ENCODE results near the gene OVAAL.

Gene OVAAL

DNA sequence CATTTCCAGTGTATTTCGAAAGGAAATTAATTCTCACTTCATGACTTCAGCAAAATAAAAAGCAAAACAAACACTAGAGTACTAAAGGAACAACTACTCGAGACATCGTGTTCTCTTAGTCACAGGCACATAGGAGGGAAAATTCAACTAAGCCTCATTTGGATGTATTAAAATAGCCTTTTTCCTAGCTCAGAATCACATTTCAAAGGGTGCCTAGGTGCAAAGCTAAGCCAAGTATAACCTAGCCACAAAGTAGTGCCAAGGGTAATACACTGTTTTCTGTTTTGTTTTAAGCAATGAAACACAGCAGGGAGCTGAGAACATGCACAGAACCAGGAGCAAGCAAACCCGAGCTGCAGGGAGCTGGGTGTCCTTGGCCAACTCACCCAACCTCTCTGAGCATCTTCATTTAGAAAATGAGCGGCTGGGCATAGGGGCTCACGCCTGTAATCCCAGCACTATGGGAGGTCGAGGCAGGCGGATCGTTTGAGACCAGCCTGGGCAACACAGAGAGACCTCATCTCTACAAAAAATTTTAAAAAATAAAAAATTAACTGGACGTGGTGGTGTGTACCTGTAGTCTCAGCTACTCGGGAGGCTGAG lies 29.8 kb upstream of the OVAAL start:
- Histone ChIP-seq H3K79me2 (ENCODE audit: insufficient read depth, low read length) (no peaks in the 10 kb centered on the region), H4K20me1 (ENCODE audit: low read depth, low read length) (no peaks in the 10 kb centered on the region), H3K9me3 (ENCODE audit: insufficient read depth, low read length) (no peaks in the 10 kb centered on the region), H3F3A (ENCODE audit: insufficient read depth) (no peaks in the 10 kb centered on the region), H3K27ac (ENCODE audit: low read depth, low read length) (no peak overlapping the region), H3K4me2 (ENCODE audit: low read depth, low read length, poor library complexity, severe bottlenecking) (no peak overlapping the region), H2AFZ (ENCODE audit: low read depth, low read length, severe bottlenecking) (no peak overlapping the region), H3K9me2 (replicated peaks; ENCODE audit: insufficient read depth, low read length) (no peaks in the 10 kb centered on the region), H3K9ac (ENCODE audit: low read length) (no peak overlapping the region), H3K4me3 (ENCODE audit: insufficient read depth, low read length, poor library complexity, severe bottlenecking) (no peak overlapping the region), H3K36me3 (ENCODE audit: low read length) (no peaks in the 10 kb centered on the region), H3K27me3 (ENCODE audit: low read length) (no peaks in the 10 kb centered on the region)
- TF ChIP-seq CTCF (IDR thresholded peaks at IDR 0.05; ENCODE audit: insufficient read depth, low read length, poor library complexity, severe bottlenecking) (no peak), EZH2phosphoT487 (conservative IDR thresholded peaks at IDR 0.05; ENCODE audit: low read length) (no peak)

DNA sequence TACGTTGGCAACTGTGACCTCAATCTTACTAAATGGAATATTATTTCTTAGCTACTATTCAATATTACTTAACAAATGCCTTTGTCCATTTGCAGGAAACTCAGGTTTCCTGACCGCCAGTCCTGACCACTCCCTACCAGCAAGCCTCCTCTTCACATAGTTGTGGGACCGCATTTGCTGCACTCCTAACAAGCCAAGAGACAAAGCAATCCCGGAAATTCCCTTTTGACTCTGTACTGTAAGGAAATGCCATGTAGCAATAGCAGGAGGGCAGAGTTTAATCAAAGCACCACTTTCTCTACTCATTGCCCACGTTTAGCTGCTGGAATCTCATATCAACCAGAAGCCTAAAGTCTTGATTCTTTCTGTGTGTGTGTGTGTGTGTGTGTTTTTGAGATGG lies 28.3 kb upstream of the OVAAL start:
- no peaks in the 10 kb centered on the region for H3F3A ChIP-seq (ENCODE audit: insufficient read depth)
- no peaks in the 10 kb centered on the region for H3K9me3 ChIP-seq (ENCODE audit: insufficient read depth, low read length)
- no peaks in the 10 kb centered on the region for H3K9me2 ChIP-seq (replicated peaks; ENCODE audit: insufficient read depth, low read length)
- no peak overlapping the region for H3K4me2 ChIP-seq (ENCODE audit: low read depth, low read length, poor library complexity, severe bottlenecking)
- no peaks in the 10 kb centered on the region for H3K36me3 ChIP-seq (ENCODE audit: low read length)
- no peak overlapping the region for H3K9ac ChIP-seq (ENCODE audit: low read length)
- H3K79me2 ChIP-seq (ENCODE audit: insufficient read depth, low read length): no peaks in the 10 kb centered on the region
- no peak overlapping the region for H2AFZ ChIP-seq (ENCODE audit: low read depth, low read length, severe bottlenecking)
- H3K27me3 ChIP-seq (ENCODE audit: low read length): no peaks in the 10 kb centered on the region
- H4K20me1 ChIP-seq (ENCODE audit: low read depth, low read length): no peaks in the 10 kb centered on the region
- H3K4me3 ChIP-seq (ENCODE audit: insufficient read depth, low read length, poor library complexity, severe bottlenecking): no peak overlapping the region
- H3K27ac ChIP-seq (ENCODE audit: low read depth, low read length): no peak overlapping the region
- TF ChIP-seq CTCF (IDR thresholded peaks at IDR 0.05; ENCODE audit: insufficient read depth, low read length, poor library complexity, severe bottlenecking): no peak
- TF ChIP-seq EZH2phosphoT487 (conservative IDR thresholded peaks at IDR 0.05; ENCODE audit: low read length): no peak

GRCh38 chr1:180532854-180533253 lies 25.9 kb upstream of the OVAAL start:
- H3F3A ChIP-seq (ENCODE audit: insufficient read depth): no peaks in the 10 kb centered on the region
- TF ChIP-seq CTCF (IDR thresholded peaks at IDR 0.05; ENCODE audit: insufficient read depth, low read length, poor library complexity, severe bottlenecking) (no peak), EZH2phosphoT487 (conservative IDR thresholded peaks at IDR 0.05; ENCODE audit: low read length) (no peak)

More at GRCh38 chr1:180532854-180533253, 25.9 kb upstream of the OVAAL start:
- H3K9me2 ChIP-seq (replicated peaks; ENCODE audit: insufficient read depth, low read length): no peaks in the 10 kb centered on the region
- no peak overlapping the region for H3K4me2 ChIP-seq (ENCODE audit: low read depth, low read length, poor library complexity, severe bottlenecking)
- H3K4me3 ChIP-seq (ENCODE audit: insufficient read depth, low read length, poor library complexity, severe bottlenecking): no peak overlapping the region
- no peaks in the 10 kb centered on the region for H3K9me3 ChIP-seq (ENCODE audit: insufficient read depth, low read length)
- no peaks in the 10 kb centered on the region for H3K27me3 ChIP-seq (ENCODE audit: low read length)
- no peaks in the 10 kb centered on the region for H3K36me3 ChIP-seq (ENCODE audit: low read length)
- H3K79me2 ChIP-seq (ENCODE audit: insufficient read depth, low read length): no peaks in the 10 kb centered on the region
- H3K9ac ChIP-seq (ENCODE audit: low read length): no peak overlapping the region
- no peaks in the 10 kb centered on the region for H4K20me1 ChIP-seq (ENCODE audit: low read depth, low read length)
- no peak overlapping the region for H2AFZ ChIP-seq (ENCODE audit: low read depth, low read length, severe bottlenecking)
- no peak overlapping the region for H3K27ac ChIP-seq (ENCODE audit: low read depth, low read length)

All from SU-DHL-6 (cell line).